ENCODE measurements around the gene MXRA5.

GRCh38 chrX:3384327-3384726 is 37.9 kb upstream of the MXRA5 start:
- TF ChIP-seq CTCF (IDR thresholded peaks at IDR 0.05) (no peak), POLR2A (IDR thresholded peaks at IDR 0.05) (no peak)
